Astrocyte of the cerebellum (primary cell): ENCODE measurements around the gene SLC6A11.

Experiments used
- DNase-seq: peaks from one replicate; pipeline ENCODE4 v3.0.0-alpha.2; 2011; ENCODE audit warnings: low read depth
- H3K4me3 ChIP-seq: 2 replicates; pipeline ENCODE4 v1.5.1; 2011; ENCODE audit warnings: mild to moderate bottlenecking, low read depth, low read length, moderate library complexity
- in situ Hi-C: cut with HindIII; loops from 2 replicates; pipeline ENCODE4 v1.10.0; 2017; ENCODE audit warnings: low sequenced_read_pairs
- TF ChIP-seq, protein P1 (sequence below): IDR thresholded peaks from 2 replicates; pipeline ENCODE4 v1.5.1; 2012; ENCODE audit warnings: low read length, low read depth, moderate library complexity, mild to moderate bottlenecking; ENCODE audit errors: missing control alignments

Gene SLC6A11

DNA sequence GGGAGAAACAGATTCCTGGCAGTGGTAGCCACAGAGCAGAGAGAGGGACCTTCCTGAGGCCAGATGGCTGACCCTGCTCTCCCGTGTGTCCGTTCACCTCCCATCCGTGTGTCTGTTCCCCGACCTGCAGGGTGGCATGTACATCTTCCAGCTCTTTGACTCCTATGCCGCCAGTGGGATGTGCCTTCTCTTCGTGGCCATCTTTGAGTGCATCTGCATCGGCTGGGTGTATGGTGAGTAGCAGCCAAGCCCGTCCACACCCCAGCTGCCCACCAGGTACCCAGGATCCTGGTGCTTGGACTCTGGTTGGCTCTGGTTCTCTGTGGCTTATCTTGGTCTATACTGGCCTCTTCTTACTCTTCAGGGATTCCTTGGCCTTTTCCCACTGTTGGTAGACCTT lies 117.0 kb downstream of the SLC6A11 start:
- DNase-seq = no peak
- TF ChIP-seq, protein P1, sequence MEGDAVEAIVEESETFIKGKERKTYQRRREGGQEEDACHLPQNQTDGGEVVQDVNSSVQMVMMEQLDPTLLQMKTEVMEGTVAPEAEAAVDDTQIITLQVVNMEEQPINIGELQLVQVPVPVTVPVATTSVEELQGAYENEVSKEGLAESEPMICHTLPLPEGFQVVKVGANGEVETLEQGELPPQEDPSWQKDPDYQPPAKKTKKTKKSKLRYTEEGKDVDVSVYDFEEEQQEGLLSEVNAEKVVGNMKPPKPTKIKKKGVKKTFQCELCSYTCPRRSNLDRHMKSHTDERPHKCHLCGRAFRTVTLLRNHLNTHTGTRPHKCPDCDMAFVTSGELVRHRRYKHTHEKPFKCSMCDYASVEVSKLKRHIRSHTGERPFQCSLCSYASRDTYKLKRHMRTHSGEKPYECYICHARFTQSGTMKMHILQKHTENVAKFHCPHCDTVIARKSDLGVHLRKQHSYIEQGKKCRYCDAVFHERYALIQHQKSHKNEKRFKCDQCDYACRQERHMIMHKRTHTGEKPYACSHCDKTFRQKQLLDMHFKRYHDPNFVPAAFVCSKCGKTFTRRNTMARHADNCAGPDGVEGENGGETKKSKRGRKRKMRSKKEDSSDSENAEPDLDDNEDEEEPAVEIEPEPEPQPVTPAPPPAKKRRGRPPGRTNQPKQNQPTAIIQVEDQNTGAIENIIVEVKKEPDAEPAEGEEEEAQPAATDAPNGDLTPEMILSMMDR = no peak
- no peak overlapping the region for H3K4me3 ChIP-seq
- in situ Hi-C loops = no loop called here

GRCh38 chr3:10933470-10933804 lies 117.4 kb downstream of the SLC6A11 start:
- TF ChIP-seq, protein P1 = no peak
- H3K4me3 ChIP-seq = no peak overlapping the region
- DNase-seq = no peak
- in situ Hi-C loops = no loop called here

- in situ Hi-C loops = no loop called here
- peak; percentile 81 for DNase-seq
- no peak overlapping the region for H3K4me3 ChIP-seq
- TF ChIP-seq, protein P1 = peak; percentile 17
Measured at GRCh38 chr3:10933805-10934481, 117.9 kb downstream of the SLC6A11 start.

DNA sequence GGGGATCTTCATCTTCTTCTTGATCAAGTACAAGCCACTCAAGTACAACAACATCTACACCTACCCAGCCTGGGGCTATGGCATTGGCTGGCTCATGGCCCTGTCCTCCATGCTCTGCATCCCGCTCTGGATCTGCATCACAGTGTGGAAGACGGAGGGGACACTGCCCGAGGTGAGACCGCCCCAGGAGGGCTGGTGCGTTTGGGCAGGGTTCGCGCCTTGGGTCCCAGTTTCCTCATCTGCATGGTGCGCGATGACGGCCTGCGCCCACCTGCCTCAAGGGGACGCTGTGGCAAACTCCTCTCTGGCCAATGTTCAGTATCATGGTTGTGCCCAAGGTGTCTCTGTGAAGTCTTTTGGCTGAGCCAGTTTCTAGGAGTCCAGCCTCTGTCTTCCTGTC lies 119.0 kb downstream of the SLC6A11 start:
- H3K4me3 ChIP-seq = no peak overlapping the region
- in situ Hi-C loops = no loop called here
- TF ChIP-seq, protein P1 = no peak
- DNase-seq = no peak

- in situ Hi-C loops = no loop called here
- TF ChIP-seq, protein P1 = no peak
- H3K4me3 ChIP-seq = no peak overlapping the region
- DNase-seq = no peak
Measured at GRCh38 chr3:10935846-10936631, 120.0 kb downstream of the SLC6A11 start.

DNA sequence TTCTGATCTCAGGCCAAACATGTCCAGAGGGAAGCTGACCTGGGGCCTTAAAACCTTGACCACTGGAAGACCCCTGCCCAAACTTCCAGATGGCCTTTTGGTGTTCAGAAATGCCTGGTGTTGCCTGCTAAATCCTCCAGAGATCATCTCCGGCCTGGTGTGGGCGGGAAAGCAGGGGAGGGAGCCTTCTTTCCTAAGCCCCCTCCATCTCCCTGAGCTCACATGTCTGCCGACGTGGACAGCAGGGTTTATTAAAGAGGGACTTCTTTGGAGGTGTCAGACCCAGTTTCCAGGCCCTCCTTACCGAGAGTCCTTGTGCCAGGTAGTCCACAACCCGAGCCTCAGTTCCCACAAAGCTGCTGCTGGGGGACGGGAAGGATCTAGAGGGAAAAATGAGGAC lies 120.7 kb downstream of the SLC6A11 start:
- H3K4me3 ChIP-seq = no peak overlapping the region
- no peak for DNase-seq
- TF ChIP-seq, protein P1 = no peak
- in situ Hi-C loops = no loop called here
